ENCODE results near the gene RFX2. TPM values are rescaled to one million over a fixed set of nuclear protein-coding genes. Genes with fewer than 3 reads are reported as not detected.

Gene RFX2
- total and polyA plus RNA-seq, 9 donors, result 5.9 to 31.2 (median 13.3) TPM

DNA sequence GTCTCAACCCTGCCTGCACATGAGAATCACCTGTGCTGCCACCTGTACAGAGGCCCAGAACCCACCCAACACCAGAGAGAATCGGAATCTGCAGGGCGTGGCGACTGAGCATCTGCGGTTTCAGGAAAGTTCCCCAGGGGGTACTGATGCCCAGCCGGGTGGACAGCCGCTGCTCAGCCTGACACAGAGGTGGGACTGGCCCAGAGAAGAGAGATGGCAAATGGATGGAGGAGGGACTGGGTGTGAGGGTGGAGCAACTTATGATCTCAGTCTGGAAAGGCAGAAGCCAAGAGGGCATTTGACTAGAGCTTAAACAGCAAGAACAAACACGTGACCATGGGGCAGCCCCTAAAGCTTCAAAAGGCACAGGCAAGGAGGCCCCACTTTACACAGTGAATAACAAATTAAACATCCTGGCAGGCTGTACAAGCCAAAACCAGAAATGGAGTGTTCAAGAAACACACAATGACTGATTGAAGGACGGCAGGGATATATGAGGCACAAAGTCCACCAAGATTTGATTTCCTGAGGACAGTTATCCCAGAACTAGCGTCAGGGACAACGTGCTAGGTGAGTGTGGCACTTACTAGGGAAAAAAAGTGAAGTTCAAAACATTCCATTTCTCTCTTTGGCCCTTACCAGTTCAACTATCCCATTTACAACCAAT is 135.4 kb downstream of the RFX2 start:
- TF ChIP-seq CTCF (IDR thresholded peaks at IDR 0.05) (no peak), POLR2A (IDR thresholded peaks at IDR 0.05) (no peak), EP300 (IDR thresholded peaks at IDR 0.05) (no peak)
- H3K4me3 ChIP-seq, result no peak overlapping the region
- no peaks in the 10 kb centered on the region for H3K27me3 ChIP-seq
- H3K27ac ChIP-seq, result no peak overlapping the region
- DNase-seq, result no peak
- intact Hi-C loops (cut with DNase I), result no loop called here
- H3K4me1 ChIP-seq (ENCODE audit: insufficient read depth), result peaks cover 26% of the 10 kb centered on the region
- H3K36me3 ChIP-seq, result no peaks in the 10 kb centered on the region
- whole genome bisulfite sequencing, 3 donors, result 82 to 85% (median 83%) methylated on average over 10 of the region's 10 CpGs
- H3K9me3 ChIP-seq, result no peaks in the 10 kb centered on the region

- peaks cover 31% of the 10 kb centered on the region for H3K4me1 ChIP-seq (ENCODE audit: insufficient read depth)
- intact Hi-C loops (cut with DNase I), result no loop called here
- no peaks in the 10 kb centered on the region for H3K9me3 ChIP-seq
- 80 to 81% (median 81%) methylated on average over 15 of the region's 15 CpGs for WGBS, 3 donors
- no peak for DNase-seq
- H3K4me3 ChIP-seq, result no peak overlapping the region
- no peaks in the 10 kb centered on the region for H3K27me3 ChIP-seq
- no peak overlapping the region for H3K27ac ChIP-seq
- H3K36me3 ChIP-seq, result no peaks in the 10 kb centered on the region
- no peak for TF ChIP-seq CTCF (IDR thresholded peaks at IDR 0.05)
- no peak for TF ChIP-seq POLR2A (IDR thresholded peaks at IDR 0.05)
- TF ChIP-seq EP300 (IDR thresholded peaks at IDR 0.05), result no peak
These were observed 136.2 kb downstream of the RFX2 start for GRCh38 chr19:5973867-5974635.

- no peak for DNase-seq
- 91 to 95% (median 94%) methylated on average over 5 of the region's 5 CpGs for WGBS, 3 donors
- Histone ChIP-seq H3K27me3 (no peaks in the 10 kb centered on the region), H3K4me1 (ENCODE audit: insufficient read depth) (peaks cover 33% of the 10 kb centered on the region), H3K36me3 (no peaks in the 10 kb centered on the region), H3K4me3 (no peak overlapping the region), H3K27ac (no peak overlapping the region), H3K9me3 (no peaks in the 10 kb centered on the region)
- no peak for TF ChIP-seq EP300 (IDR thresholded peaks at IDR 0.05)
- TF ChIP-seq POLR2A (IDR thresholded peaks at IDR 0.05), result no peak
- TF ChIP-seq CTCF (IDR thresholded peaks at IDR 0.05), result no peak
- intact Hi-C loops (cut with DNase I), result no loop called here
These were observed 136.9 kb downstream of the RFX2 start for GRCh38 chr19:5973376-5973775.

GRCh38 chr19:5972355-5972731 is 138.0 kb downstream of the RFX2 start:
- peaks cover 38% of the 10 kb centered on the region for H3K4me1 ChIP-seq (ENCODE audit: insufficient read depth)
- H3K9me3 ChIP-seq, result no peaks in the 10 kb centered on the region
- H3K27me3 ChIP-seq, result no peaks in the 10 kb centered on the region
- intact Hi-C loops (cut with DNase I), result no loop called here
- no peaks in the 10 kb centered on the region for H3K36me3 ChIP-seq
- no peak overlapping the region for H3K27ac ChIP-seq
- TF ChIP-seq CTCF (IDR thresholded peaks at IDR 0.05) (no peak), POLR2A (IDR thresholded peaks at IDR 0.05) (no peak), EP300 (IDR thresholded peaks at IDR 0.05) (no peak)
- WGBS, 3 donors, result 52 to 70% (median 61%) methylated on average over 9 of the region's 9 CpGs
- no peak overlapping the region for H3K4me3 ChIP-seq
- no peak for DNase-seq

Measured in ovary (tissue), 9 donors.